NCI-H524 treated with DMSO at 0.1 percent for 48 hours (cell line): ENCODE measurements around the gene SLC7A5.
"Not testable (repeated sequence)": the region's sequence is repeated elsewhere in the genome, so short reads cannot be mapped to it uniquely, and the experiment has no call there.

Experiments used
- DNase-seq: peaks from one replicate; lab custom pipeline; 2025; lab: John Stamatoyannopoulos, UW

Gene SLC7A5

DNA sequence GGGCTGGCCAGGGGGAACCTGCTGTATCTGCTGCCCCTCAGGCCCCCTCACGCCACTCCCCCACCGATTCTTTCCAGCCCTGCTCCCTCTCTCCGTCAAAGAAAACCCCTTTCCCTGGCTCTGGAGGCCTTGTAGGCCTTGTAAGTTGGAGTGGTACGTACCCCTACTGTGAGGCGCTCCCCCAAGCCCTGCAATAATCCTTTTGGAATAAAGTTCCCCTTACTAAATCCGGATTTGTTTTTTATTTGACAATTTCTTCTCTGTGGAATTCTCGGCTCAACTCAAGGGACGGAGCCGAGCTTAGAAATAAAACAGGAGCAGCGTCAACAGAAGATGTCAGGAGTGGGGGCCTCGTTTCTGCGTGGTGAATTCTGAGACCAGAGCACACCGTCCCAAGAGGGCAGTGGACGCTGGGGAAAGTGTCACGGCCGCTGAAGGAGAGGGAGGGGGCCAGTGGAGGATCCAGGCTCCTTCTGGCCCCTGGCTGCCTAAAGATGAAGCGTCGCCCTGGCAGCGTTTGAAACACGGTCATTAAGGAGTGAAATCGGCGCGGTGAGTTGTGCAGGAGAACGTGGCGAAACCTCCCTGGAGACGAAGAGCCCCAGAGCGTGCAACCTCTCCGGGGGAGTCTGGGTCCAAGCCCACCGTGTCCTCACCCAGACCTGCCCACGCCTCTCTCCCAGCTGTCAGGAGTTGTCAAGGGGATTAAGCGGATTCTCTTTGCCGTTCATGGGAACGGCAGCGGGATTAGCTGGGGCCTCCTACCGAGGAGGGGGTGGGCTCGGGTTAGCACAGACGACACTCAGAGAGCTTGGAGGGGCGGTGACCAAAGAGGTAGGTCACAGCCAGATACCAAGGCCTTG, 47.0 kb downstream of the SLC7A5 start:
- peak; percentile 93 for DNase-seq

DNA sequence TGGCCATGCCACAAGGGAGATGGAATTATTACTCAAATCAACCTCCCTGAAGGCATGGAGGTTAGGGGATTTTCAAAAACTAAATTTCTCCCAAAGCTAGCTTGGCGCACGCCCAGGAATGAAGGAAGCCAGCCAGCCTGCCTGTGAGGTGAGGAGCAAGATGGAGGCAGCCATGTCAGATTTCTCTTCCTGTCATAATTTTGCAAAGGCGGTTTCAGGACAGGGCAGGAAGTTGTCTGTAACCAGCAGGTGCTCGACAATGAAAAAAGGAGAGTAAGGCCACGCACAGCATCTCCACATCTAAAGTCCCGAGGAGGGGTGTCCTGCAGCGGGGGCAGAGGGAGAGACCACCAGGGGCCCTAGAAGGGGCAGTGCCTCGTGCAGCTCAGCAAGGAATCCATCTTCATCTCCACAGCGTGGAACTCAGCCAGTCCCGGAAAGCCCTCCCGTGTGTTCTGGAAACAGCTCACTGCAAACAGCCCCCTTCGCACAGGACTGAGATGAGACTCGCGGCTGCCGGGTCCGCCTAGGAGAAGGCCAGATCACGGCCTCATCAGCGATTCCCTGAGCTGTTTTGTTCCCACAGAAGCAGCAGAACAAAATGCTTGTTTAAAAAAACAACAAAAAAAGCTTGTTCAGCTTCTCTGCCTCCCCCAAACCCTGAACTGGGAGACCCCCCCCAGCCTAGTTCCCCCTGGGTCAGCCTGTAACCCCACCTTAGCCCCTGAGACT, 47.8 kb downstream of the SLC7A5 start:
- DNase-seq, result no peak

DNA sequence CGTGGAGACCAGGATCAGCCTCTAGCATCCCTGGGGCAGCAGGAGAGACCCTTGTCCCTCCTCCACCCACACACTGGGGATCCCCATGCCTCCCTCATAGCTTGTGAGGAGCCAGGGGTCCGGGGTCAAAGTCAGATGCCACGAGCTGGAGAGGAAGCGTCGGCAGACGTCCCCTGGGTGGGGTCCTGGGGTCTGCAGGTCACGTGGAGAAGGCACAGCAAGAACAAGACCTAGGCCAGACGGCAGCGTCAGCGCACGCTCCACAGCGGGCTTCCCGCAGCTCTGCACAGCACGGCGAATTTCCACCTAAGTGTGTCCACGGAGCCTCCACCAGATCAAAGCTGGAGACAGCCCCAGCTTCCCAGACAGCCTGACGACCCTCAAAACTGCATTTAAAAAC, 49.3 kb downstream of the SLC7A5 start:
- no peak for DNase-seq

DNA sequence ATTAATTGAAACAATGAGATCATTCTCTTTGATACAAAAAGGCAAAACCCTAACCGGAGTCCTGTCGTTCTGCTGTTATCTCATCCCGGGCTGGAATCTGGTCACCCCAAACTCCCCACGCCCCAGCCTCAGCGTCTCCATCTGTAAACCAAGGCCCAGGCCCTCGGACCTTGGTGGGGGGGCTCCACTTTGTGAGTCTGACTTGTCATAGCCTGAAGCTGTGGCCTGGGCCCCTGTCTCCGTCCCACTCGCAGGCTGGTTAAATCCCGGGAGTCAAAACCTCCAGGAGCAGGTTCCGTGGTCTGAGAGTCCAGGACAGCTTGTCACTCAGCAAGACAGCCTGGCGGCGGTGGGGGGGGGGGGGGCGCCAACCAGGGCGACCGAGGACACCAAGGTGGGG, 50.0 kb downstream of the SLC7A5 start:
- no peak for DNase-seq

DNA sequence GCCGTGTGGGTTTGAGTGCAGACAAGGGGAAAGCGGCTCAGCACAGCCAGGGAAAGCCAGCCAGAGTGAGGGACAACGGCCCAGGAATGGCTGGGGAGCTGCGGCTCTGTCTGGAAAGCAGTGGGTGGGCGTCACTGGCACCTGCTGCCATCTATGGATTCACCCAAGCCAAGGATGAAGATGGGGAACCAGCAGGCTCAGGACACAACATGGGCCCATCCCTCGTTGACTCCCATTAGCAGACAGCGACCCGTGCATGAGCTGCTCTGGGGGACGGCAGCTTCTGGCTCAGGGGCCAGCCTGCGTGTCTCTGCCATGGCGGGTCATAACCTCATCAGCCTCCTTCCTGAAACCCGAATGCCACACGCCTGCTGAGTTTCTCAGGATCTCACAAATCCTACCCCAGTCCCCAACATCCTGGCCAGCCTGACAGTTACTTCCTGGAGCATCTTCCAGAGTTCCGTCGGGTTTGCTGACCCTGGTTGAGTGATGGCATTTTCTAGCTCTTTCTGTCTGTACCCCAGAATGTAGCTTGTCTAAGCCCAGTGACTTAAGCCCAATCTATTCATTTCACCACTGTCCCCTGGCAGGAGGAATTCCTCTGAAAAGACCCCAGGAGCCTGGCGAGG, 50.7 kb downstream of the SLC7A5 start:
- DNase-seq, result no peak

DNA sequence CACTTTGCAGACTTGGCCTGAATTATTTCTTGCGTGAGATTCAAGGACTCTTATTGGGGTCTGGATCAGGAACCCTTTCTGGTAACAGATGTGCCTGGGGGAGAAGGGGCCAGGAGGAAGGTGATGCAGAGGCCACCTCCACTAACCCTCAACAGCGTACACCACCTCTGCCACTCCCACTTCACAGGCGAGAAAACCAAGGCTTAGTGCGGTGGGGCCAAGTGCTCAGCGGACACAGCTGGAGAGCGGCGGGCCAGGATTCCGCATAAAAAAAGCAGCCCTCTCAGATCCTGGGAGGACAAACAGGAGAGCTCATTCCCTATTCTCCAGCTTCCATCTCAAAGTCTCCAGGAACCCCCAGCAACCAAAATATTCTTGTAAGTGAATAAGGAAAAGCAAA, 51.4 kb downstream of the SLC7A5 start:
- no peak for DNase-seq

DNA sequence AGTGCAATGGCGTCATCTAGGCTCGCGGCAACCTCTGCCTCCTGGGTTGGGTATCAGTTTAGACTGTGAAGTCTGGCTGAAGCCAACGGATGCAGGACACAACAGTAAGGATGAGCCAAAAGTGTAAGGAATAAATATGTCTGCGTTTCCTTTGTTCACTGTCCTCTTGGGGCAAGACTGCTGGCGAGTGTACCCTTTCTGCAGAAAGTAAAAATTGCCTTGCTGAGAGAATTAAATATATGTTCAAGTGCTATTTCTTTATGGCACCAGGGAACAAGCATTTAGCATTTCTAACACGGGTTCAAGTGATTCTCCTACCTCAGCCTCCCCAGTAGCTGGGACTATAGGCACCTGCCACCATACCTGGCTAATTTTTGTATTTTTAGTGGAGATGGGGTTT, 51.9 kb downstream of the SLC7A5 start:
- not testable (repeated sequence) for DNase-seq

DNA sequence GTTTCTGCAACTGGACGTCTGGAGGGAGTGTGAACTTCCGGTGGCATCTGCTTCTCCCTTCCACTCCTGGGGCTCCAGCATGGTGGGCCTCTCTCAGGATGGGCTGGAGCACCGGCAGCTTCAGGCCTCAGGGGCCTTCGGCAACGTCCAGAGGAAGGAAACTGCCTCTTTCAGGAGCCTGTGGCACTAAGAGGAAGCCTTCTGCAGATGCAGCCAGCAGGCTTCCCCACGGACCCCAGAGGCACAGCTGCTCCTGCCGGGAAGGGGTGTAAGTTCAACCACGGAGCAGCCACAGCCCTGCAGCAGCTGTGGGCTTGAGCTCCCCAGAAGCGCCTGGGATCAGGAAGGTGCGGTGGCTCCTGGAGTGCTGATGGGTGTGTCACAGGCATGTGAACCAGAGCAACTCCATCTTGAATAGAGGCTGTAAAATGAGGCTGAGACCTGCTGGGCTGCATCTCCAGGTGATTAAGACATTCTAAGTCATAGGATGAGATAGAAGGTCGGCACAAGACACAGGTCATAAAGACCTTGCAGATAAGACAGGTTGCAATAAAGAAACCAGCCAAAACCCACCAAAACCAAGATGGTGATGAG, 52.7 kb downstream of the SLC7A5 start:
- DNase-seq, result no peak

DNA sequence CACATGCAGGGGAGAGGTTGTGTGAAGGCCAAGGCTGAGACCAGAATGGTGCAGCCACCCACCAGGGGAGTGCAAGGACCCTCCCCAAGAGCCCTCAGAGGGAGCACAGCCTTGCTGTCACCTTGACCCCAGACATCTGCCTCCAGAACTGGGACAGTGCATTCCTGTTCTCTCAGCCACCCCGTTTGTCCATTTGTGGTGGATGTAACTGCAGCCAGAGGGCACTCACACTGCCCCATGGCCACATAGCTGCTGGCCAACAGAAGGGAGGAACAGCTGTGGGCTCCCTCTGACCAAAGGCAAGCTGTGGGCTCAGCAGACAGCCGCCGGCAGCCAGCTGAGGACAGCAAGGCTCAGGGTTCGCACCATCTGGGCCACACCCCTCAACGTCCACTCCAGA, 53.7 kb downstream of the SLC7A5 start:
- no peak for DNase-seq

DNA sequence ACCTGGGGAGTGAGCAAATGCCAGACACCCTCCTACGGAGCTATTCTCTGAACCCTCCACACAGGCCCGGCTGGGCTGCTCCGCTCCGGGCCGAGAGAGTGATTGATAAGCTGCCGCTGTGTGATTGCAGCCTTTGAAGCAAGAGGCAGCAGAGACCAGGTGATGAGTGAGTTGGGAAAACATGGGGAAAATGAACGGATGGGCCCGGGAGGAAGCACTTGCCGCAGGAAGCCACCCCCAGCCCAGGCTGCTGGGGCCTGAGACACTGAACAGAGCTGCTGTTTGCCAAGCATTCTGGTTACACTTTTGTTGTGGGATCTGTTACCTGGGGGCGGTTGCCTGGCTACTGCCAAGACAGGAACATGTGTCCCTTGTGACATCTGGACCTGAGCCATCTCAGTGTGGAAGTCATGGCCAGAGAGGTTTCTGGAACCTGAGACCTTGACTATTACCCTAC, 57.1 kb downstream of the SLC7A5 start:
- DNase-seq, result no peak

DNA sequence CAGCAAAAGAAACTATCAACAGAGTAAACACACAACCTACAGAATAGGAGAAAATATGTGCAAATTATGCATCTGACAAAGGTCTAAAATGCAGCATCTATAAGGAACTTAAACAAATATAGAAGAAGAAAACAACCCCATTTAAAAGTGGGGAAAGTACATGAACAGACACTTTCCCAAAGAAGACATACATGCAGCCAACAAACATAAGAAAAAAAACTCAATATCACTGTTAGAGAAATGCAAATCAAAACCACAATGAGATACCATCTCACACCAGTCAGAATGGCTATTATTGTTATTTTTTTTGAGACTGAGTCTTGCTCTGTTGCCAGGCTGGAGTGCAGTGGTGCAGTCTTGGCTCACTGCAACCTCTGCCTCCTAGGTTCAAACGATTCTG, 57.9 kb downstream of the SLC7A5 start:
- DNase-seq, result not testable (repeated sequence)

DNA sequence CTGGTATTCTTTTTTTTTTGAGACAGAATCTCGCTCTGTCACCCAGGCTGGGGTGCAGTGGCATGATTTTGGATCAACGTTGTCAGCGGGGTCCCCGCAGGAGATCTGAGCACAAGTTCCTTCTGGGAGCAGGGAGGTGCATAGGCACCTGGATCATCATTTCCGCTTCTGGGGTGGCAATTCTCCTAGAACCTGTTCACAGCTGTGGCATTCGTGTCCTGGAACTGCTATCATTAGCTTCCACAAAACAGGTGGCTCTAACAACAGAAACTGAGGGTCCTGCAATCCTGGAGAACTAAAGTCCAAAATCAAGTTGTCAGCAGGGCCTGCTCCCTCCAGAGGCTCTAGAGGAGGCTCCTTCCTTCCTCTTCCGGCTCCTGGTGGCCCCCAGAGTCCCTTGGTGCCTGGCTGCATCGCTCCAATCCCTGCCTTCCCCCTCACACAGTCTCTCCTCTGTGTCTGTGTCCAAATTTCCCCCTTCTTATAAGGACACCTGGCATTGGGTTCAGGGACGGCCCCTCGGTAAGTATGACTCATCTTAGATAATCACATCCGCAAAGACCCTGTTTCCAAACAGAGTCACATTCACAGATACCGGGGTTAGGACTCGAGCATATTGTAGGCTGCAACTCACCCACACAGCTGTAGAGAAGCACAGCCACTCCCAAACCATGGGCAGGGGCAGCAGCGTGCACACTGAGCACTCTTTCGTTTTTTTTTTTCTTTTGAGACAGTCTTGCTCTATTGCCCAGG, 60.0 kb downstream of the SLC7A5 start:
- DNase-seq, result no peak

DNA sequence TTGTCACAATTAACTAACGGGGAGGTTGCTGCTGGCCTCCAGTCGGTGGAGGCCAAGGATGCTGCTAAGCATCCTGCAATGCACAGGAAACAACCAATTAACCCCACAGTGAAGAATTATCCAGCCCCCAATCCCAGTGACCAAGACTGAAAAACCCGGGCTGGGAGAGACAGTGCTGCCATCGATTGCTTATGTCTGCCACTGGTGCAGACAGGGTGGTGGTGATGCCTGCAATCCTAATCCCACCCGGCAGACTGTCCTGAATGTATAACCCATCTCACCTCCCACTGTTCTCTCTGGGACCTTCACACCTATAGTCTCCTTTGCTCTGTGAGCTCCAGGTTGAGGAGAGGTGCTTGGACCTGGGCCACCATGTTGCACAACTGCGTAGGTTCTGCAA, 61.2 kb downstream of the SLC7A5 start:
- DNase-seq, result no peak

DNA sequence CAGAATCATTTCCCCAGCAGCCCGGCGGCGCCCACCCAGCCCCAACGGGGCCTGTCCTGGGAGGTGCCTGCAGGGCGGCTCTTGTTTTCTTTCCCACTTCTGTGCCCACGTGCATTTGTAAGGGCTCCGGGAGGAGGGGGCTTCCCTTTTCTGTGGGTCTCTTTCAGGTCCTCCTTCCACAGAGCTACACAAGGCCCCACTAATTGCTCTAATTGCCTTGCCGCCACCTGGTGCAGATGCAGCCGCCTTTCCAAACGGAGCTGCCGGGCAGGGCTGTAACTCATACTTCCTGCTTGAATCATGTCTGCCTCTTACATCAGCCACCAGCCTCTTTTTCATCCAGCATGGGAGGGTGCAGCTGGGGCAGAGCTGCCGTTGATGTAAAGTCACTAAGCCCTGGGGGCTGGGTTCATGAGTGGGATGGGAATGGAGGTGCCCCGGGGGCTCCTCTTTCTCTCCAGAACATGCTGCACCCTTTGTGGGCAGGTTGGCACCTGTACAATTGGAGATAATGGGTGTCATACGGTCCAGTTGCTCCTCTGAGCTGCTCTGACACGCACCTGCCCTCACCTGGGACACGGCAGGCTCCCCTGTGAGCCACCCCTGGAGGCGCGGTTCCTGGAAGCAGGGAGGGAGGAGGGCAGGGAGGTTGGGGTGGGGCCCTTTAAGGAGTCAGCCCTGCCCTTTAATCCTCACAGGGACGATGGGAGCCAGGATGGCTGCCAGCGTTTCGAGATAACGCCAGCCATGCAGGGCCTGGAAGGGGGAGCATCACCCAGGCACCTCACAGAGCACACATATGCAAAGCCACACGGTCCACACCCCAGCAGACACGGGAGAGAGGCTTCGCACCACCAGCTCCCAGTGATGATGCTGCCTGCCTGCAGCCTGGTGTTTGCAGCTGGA, 62.4 kb downstream of the SLC7A5 start:
- peak; percentile 22 for DNase-seq

DNA sequence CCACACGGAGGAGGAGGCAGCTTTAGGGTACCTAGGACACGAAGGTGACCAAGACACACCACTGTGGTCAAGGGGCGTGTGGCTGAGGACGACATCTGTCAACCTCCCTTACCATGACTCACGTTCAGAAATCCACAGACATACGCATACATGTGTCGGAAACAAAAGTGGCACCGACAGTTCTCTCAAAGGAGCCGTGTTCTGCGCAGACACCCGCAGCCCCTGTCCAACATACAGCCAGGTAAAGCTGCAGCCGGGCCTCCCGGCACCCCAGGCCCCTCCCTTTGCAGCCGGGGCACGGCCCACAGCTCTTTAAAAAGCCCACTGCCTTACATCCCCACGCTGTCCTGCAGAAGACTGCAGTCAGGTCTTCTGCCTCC, 63.1 kb downstream of the SLC7A5 start:
- DNase-seq, result no peak

DNA sequence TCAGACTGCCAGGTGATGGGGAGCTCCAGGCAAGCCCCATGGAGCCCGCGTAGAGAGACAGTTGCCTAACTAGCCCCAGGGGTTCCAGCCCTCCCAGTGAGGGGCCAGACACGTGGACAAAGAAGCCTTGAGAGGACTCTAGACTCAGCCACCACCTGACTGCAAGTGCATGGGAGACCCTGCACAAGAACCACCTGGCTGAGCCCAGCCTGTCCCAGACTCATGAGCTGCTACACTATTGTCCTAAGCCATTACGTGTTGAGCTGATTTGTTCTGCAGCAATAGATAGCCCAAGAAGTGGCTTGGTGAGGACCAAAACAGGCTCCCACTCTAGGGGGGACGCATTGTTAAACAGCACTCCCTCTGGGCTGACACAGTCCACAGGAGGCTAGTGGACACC, 65.9 kb downstream of the SLC7A5 start:
- no peak for DNase-seq

DNA sequence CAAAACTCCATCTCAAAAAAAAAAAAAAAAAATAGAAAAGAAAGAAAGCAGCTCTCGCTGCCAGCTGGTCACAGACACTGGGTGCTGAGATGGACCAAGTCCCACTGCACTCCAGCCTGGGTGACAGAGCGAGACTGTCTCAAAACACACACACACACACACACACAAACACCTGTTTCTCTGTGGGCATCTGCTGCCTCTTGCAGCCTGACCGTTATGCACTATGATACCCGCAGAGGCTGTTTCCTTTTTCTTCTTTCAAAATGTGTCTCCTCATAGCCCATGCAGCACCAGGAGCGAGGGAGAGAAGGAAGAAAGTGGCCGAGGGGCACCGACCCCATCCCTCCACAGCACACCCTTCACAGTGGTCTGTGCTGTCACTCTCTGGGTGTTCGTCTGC, 66.6 kb downstream of the SLC7A5 start:
- DNase-seq, result no peak

DNA sequence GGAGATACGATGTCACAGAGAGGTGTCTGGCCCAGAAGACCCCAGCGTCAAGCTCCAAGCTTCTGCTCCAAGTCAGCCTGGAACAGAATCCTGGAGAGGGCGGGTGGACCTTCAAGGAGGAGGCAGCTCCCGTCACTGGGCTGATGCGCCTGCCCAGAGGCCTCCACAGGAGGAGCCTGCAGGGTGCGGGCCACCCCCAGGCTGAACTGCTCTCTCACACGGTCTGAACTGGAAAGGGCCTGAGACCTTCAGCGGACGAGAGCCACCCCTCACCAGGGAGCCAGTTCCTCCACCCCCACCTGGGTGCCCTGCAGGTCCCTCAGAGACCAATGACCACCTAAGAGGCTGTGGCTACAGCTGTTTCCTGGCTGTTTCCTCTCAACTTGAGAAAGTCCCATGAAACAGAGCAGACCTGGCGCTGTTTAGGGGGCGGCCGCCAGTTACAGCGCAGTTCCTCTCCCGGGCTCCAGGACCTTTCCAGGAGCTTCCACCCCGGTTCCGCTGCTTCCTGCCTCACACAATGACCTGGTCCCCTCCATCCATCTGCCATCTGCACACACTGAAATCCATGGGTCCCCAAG, 67.5 kb downstream of the SLC7A5 start:
- no peak for DNase-seq

DNA sequence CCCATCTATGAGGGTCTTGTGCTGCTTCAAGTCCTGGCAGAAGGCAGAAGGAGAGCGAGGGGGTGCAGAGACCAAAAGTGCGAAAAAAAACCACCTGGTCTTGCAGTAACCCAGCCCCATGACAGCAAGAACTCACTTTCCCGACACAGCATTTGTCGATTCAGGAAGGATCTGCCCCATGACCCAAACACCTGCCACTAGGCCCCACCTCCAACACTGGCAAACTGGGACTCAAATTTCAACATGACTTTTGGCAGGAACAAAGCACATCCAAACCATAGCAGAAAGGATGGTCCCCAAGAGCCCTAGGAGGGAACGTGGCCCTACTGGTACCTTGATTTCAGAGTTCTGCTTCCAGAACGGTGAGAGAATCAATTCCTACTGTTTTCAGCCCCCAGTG, 68.8 kb downstream of the SLC7A5 start:
- no peak for DNase-seq

DNA sequence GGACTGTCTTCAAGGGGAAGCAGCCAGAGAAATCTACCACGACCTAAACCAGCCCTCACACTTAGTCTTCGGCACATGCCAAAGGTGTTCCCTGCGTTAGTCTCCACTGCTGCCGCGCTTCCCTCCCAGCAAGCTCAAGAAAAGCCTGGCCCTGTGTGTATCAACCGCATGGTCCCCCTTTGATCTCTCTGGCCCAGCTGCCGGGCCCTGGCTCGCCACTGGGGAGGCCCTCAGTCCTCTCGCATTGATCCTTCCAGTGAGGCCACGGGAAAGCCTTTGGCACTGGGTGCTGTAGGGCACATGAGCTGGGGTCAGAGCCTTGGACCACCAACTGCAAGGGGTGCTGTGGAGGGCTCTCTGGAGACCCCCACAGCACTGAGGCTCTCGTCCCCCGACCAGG, 74.0 kb downstream of the SLC7A5 start:
- no peak for DNase-seq
